GM23338 (cell line): Measurements from ENCODE around the gene PELI1.

Source experiments
- CREB1 ChIP-seq: fragments of 250-450 bp; sonication (Bioruptor Pico); IDR thresholded peaks from 2 replicates; pipeline ENCODE4 v1.5.0; 2020; ENCODE audit warnings: low read depth, mild to moderate bottlenecking, moderate library complexity
- EZH2 ChIP-seq: fragments of 200-600 bp; sonication (generic); IDR thresholded peaks from one replicate; pipeline ENCODE4 v1.8.0; 2017; ENCODE audit warnings: antibody characterized with exemption, mild to moderate bottlenecking, low read depth; ENCODE audit not compliant: unreplicated experiment
- EZH2phosphoT487 ChIP-seq: fragments of 200-600 bp; sonication (generic); IDR thresholded peaks from one replicate; pipeline ENCODE4 v1.8.1; 2018; ENCODE audit warnings: antibody characterized with exemption; ENCODE audit not compliant: unreplicated experiment
- JUNB ChIP-seq: IDR thresholded peaks from one replicate; pipeline ENCODE4 v1.6.1; 2016; ENCODE audit warnings: antibody characterized with exemption; ENCODE audit not compliant: unreplicated experiment
- NANOG ChIP-seq: IDR thresholded peaks from 2 replicates; pipeline ENCODE4 v1.6.1; 2016; ENCODE audit warnings: antibody characterized with exemption, borderline replicate concordance
- POLR2AphosphoS5 ChIP-seq: IDR thresholded peaks from 2 replicates; pipeline ENCODE4 v1.6.1; 2016; ENCODE audit warnings: antibody characterized with exemption, low read depth
- REST ChIP-seq: IDR thresholded peaks from one replicate; pipeline ENCODE4 v1.6.1; 2018; ENCODE audit warnings: antibody characterized with exemption; ENCODE audit not compliant: unreplicated experiment
- ZNF114 ChIP-seq: fragments of 250-450 bp; sonication (Bioruptor Pico); IDR thresholded peaks from 2 replicates; pipeline ENCODE4 v1.5.0; 2020; ENCODE audit warnings: mild to moderate bottlenecking, moderate library complexity
- ZNF331 ChIP-seq: fragments of 250-450 bp; sonication (Bioruptor Pico); IDR thresholded peaks from 2 replicates; pipeline ENCODE4 v1.5.0; 2020; ENCODE audit warnings: low read depth, mild to moderate bottlenecking, moderate library complexity
- ZNF462 ChIP-seq: fragments of 250-450 bp; sonication (Bioruptor Pico); IDR thresholded peaks from 2 replicates; pipeline ENCODE4 v1.5.0; 2020; ENCODE audit warnings: mild to moderate bottlenecking, moderate library complexity
- TF ChIP-seq, protein P1 (sequence below), 2 experiments: fragments of 200-600 bp in 1 of 2; sonication (generic) in 1 of 2; conservative IDR thresholded peaks; 2 replicates each; pipeline versions ENCODE4 v1.5.1 to v1.6.1; 2016 to 2017; ENCODE audit warnings: antibody characterized with exemption in 2 of 2, low read depth in 2 of 2, mild to moderate bottlenecking in 2 of 2, moderate library complexity in 1 of 2
- TF ChIP-seq, protein P2 (sequence below): IDR thresholded peaks from 2 replicates; pipeline ENCODE4 v1.6.1; 2016; ENCODE audit warnings: antibody characterized with exemption

GRCh38 chr2:64193491-64193890 lies 49.3 kb upstream of the PELI1 start:
- TF ChIP-seq POLR2AphosphoS5 (no peak), REST (no peak), JUNB (no peak), EZH2 (no peak), EZH2phosphoT487 (no peak), NANOG (no peak), CREB1 (no peak), ZNF462 (CRISPR knock-in tag) (no peak), ZNF331 (no peak), ZNF114 (CRISPR knock-in tag) (no peak)
- TF ChIP-seq, protein P1, sequence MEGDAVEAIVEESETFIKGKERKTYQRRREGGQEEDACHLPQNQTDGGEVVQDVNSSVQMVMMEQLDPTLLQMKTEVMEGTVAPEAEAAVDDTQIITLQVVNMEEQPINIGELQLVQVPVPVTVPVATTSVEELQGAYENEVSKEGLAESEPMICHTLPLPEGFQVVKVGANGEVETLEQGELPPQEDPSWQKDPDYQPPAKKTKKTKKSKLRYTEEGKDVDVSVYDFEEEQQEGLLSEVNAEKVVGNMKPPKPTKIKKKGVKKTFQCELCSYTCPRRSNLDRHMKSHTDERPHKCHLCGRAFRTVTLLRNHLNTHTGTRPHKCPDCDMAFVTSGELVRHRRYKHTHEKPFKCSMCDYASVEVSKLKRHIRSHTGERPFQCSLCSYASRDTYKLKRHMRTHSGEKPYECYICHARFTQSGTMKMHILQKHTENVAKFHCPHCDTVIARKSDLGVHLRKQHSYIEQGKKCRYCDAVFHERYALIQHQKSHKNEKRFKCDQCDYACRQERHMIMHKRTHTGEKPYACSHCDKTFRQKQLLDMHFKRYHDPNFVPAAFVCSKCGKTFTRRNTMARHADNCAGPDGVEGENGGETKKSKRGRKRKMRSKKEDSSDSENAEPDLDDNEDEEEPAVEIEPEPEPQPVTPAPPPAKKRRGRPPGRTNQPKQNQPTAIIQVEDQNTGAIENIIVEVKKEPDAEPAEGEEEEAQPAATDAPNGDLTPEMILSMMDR (conservative IDR thresholded peaks at IDR 0.05; ENCODE audit: low read depth in 2 of 2): no peak
- TF ChIP-seq, protein P2, sequence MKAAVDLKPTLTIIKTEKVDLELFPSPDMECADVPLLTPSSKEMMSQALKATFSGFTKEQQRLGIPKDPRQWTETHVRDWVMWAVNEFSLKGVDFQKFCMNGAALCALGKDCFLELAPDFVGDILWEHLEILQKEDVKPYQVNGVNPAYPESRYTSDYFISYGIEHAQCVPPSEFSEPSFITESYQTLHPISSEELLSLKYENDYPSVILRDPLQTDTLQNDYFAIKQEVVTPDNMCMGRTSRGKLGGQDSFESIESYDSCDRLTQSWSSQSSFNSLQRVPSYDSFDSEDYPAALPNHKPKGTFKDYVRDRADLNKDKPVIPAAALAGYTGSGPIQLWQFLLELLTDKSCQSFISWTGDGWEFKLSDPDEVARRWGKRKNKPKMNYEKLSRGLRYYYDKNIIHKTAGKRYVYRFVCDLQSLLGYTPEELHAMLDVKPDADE: no peak
